Spinal cord (tissue), 10 donors: ENCODE results near the gene KCNAB1. TPM values are rescaled to one million over a fixed set of nuclear protein-coding genes. Genes with fewer than 3 reads are reported as not detected.

Experiments used
- DNase-seq, 6 donors: peaks; one replicate each; pipeline versions ENCODE4 v3.0.0 to v3.0.0-alpha.2; 2013 to 2015; ENCODE audit warnings: low spot score in 6 of 6, low read depth in 4 of 6
- H3K27ac ChIP-seq: one replicate; pipeline ENCODE4 v1.5.1; 2013; ENCODE audit warnings: low read depth, low read length, control low read depth
- H3K27me3 ChIP-seq: one replicate; pipeline ENCODE4 v1.6.1; 2013; ENCODE audit warnings: low read length; ENCODE audit not compliant: control insufficient read depth, insufficient read depth
- H3K36me3 ChIP-seq: one replicate; pipeline ENCODE4 v1.6.1; 2013; ENCODE audit warnings: low read length; ENCODE audit not compliant: control insufficient read depth, insufficient read depth
- H3K4me1 ChIP-seq: one replicate; pipeline ENCODE4 v1.6.1; 2013; ENCODE audit warnings: low read length; ENCODE audit not compliant: control insufficient read depth, insufficient read depth
- H3K4me3 ChIP-seq: one replicate; pipeline ENCODE4 v1.5.1; 2013; ENCODE audit warnings: low read depth, low read length, control low read depth
- H3K9me3 ChIP-seq: one replicate; pipeline ENCODE4 v1.6.1; 2013; ENCODE audit warnings: low read length; ENCODE audit not compliant: control insufficient read depth, insufficient read depth
- WGBS: methylation state at CpG from one replicate; pipeline ENCODE4 v1.1.5; 2013; ENCODE audit warnings: missing lambda C conversion rate; ENCODE audit not compliant: insufficient coverage; 5-methylcytosine and 5-hydroxymethylcytosine counted together
- polyA plus RNA-seq, 2 donors: library from polyadenylated mRNA; unstranded; fragments of 120-200 nt; gene quantifications; one replicate each; pipeline ENCODE4 v1.2.1, GENCODE V29; 2013; ENCODE audit not compliant: insufficient read length in 2 of 2
- total RNA-seq, 2 donors: library from RNA; depleted of rRNA in 1 of 2; stranded (reverse); fragments of 120-200 nt in 1 of 2; fragments of >200 nt in 1 of 2; gene quantifications; one replicate each; pipeline versions ENCODE4 v1.2.3 to v1.2.4, GENCODE V29; 2013 to 2014
- donor health status: healthy.

Gene KCNAB1
- total and polyA plus RNA-seq, 4 donors = 10.1 to 27.5 (median 22.6) TPM

DNA sequence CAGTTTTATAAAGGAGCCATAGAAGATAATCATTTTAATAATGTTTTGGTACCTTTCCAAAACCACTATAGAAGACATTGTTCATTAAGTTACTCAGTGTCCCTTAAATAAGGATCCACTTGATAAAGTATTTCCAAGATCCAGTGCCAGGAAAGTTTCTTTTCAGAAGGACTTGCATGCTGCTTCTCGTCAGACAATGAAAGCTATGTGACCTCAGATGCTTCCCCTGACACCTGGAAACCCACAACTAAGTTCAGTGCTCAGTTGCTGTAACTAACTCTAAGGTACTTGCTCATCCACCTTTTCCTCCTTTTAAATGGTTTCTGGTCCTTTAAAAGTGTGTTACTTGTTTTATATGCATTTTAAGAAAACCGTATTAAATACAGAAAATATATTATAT, 427.3 kb downstream of the KCNAB1 start:
- Histone ChIP-seq H3K27me3 (no peaks in the 10 kb centered on the region), H3K36me3 (peaks cover 2% of the 10 kb centered on the region), H3K9me3 (no peaks in the 10 kb centered on the region), H3K4me1 (no peaks in the 10 kb centered on the region), H3K4me3 (no peak overlapping the region), H3K27ac (no peak overlapping the region)
- WGBS = 40% methylated on average over 1 of the region's 2 CpGs
- DNase-seq = no peak

DNA sequence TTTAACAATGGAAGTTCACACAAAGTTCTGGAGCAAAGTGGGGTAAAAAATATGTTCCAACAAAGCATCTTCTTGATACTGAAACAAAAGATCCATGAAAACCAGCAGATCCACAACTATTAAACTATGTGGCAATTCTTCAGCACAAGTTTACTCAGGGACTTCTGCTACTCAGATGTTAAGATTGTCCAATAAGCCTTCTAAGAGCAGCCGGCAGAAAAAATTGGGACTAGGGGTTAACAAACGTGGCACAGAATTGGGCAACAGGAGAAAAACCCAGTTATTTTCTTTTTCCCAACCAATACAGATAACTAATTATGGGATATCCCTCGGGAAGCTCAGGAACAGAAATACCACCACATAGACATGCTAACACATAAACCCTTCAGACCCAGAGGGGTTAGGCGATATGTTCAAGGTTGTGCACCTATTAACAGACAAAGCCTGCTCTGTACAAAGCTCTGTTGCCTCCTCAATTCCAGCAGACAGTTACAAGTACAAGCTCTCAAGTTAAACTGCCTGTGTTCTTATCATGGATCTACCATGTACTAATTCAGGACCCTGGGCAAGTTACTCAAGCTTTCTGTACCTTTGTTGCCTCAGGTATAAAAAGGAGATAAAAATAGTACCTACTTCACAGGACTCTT, 427.8 kb downstream of the KCNAB1 start:
- Histone ChIP-seq H3K27ac (no peak overlapping the region), H3K9me3 (no peaks in the 10 kb centered on the region), H3K4me1 (peaks cover 2% of the 10 kb centered on the region), H3K36me3 (peaks cover 2% of the 10 kb centered on the region), H3K27me3 (no peaks in the 10 kb centered on the region), H3K4me3 (no peak overlapping the region)
- no peak for DNase-seq
- WGBS = 95% methylated on average over 4 of the region's 4 CpGs

DNA sequence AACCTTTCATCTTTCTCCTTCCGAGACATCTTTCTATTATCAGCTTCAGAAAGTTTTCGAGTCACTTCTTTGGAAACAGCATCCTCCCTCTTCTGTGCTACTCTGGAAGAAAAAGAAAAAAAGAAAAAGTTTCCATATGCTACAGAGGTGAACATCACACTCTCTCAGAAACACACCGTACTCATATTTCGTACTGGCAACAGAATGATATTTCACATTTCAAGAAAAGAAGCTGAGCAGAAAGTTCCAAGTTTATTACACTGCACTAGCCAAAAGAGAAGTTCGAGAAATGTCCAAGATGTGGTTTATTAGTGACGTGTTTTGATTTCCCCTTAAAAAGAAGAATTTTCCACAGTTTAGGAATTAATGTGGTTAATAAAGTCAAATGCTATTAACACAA, 428.5 kb downstream of the KCNAB1 start:
- H3K4me3 ChIP-seq = no peak overlapping the region
- H3K27ac ChIP-seq = no peak overlapping the region
- no peaks in the 10 kb centered on the region for H3K27me3 ChIP-seq
- no peak for DNase-seq
- H3K36me3 ChIP-seq = peaks cover 2% of the 10 kb centered on the region
- no peaks in the 10 kb centered on the region for H3K9me3 ChIP-seq
- H3K4me1 ChIP-seq = peaks cover 2% of the 10 kb centered on the region
- no CpG with 5 or more reads among the region's 6 CpGs for WGBS

DNA sequence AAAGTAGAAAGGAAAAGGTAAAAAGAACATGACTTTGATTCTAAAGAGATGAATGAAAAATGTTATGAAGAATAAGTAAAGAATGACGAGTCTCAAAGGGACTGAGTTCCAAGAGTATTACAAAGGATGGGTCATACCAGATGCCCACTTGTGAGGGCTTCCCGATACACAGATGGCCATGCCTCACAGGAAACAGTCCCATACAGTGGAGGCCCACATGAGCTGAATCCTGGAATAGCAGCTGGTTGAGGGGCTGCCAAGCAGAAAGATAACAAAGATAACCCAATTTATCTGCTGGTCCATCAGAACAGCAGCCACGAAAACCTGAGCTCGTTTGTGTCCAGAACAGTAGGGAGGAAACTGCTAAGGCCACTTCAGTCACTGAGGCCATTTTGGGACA, 430.9 kb downstream of the KCNAB1 start:
- no peaks in the 10 kb centered on the region for H3K9me3 ChIP-seq
- no peak overlapping the region for H3K4me3 ChIP-seq
- H3K36me3 ChIP-seq = peaks cover 2% of the 10 kb centered on the region
- WGBS = 78% methylated on average over 4 of the region's 4 CpGs
- DNase-seq = no peak
- H3K27ac ChIP-seq = no peak overlapping the region
- no peaks in the 10 kb centered on the region for H3K27me3 ChIP-seq
- peaks cover 5% of the 10 kb centered on the region for H3K4me1 ChIP-seq

DNA sequence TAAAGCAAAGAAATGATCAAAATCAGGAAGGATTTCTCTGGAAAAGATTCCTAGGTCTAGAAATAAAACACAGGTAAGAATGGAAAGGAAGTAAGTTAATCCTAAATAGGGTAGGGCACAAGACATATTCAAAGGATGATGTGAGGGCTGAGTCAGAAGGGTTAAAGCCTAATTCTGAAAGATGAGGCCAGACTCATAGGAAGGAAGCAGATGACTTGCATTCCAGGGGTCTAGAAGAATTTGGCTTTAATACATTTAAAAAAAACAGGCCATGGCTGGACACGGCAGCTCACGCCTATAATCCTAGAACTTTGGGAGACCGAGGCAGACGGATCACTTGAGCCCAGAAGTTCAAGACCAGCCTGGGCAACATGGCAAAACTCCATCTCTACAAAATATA, 431.4 kb downstream of the KCNAB1 start:
- H3K4me1 ChIP-seq = peaks cover 5% of the 10 kb centered on the region
- peaks cover 2% of the 10 kb centered on the region for H3K36me3 ChIP-seq
- H3K27me3 ChIP-seq = no peaks in the 10 kb centered on the region
- no peak overlapping the region for H3K4me3 ChIP-seq
- no peaks in the 10 kb centered on the region for H3K9me3 ChIP-seq
- DNase-seq = no peak
- H3K27ac ChIP-seq = no peak overlapping the region
- WGBS = 75% methylated on average over 2 of the region's 4 CpGs

DNA sequence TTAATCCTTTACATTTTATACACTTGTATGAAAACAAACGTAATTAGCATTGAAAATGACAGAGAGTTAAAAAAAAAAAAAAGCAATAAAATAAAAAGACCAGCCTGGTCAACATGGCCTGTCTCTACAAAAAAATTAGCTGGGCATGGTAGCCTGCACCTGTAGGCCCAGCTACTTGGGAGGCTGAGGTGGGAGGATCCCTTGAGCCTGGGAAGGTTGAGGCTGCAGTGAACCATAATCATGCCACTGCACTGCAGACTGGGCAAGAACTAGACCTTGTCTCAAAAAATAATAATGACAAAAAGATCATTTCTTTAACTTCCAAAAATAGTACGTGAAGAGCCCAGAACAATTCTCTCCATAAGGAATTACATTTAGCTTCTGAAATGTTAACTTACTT, 432.6 kb downstream of the KCNAB1 start:
- H3K4me3 ChIP-seq = no peak overlapping the region

DNA sequence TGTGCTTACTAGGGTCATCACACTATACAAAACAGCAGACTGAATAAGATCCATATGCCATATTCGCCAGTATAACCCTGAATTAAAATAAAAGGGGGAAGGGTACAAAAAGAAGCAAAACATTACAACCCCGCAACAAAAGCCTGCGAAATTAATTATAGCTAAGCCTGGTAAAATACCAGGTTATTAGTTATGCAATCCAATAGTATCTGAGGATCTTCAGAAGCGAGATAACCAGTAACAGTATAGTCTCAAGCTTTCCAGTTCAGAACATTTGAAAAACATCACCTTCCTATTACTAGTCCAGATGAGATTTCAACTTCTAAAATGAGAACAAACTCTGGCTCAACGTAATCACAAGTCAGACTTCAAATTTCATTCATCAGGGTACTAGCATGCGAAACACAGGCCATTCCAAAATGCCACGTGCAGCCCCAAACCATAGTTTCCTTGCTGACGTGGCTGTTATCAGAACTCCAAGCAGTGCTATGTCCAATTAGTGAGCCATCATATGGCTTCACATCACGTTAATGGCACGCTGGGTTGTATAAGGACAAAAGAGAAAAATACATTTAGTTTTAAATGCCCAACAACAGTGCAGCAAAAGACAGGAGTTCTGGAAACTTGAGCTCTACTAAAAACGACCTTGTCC, 433.5 kb downstream of the KCNAB1 start:
- no peaks in the 10 kb centered on the region for H3K9me3 ChIP-seq
- peak in 1 of 6 donors; percentile 16 for DNase-seq
- peaks cover 5% of the 10 kb centered on the region for H3K4me1 ChIP-seq
- H3K36me3 ChIP-seq = peaks cover 2% of the 10 kb centered on the region
- 27% methylated on average over 3 of the region's 11 CpGs for WGBS
- H3K27ac ChIP-seq = no peak overlapping the region
- no peaks in the 10 kb centered on the region for H3K27me3 ChIP-seq
- peak overlapping the region; percentile 95 for H3K4me3 ChIP-seq

More for the DNA sequence above, 432.6 kb downstream of the KCNAB1 start:
- Histone ChIP-seq H3K9me3 (no peaks in the 10 kb centered on the region), H3K4me1 (peaks cover 5% of the 10 kb centered on the region), H3K27ac (no peak overlapping the region), H3K27me3 (no peaks in the 10 kb centered on the region), H3K36me3 (peaks cover 2% of the 10 kb centered on the region)
- no peak for DNase-seq
- WGBS = no CpG with 5 or more reads among the region's 2 CpGs

DNA sequence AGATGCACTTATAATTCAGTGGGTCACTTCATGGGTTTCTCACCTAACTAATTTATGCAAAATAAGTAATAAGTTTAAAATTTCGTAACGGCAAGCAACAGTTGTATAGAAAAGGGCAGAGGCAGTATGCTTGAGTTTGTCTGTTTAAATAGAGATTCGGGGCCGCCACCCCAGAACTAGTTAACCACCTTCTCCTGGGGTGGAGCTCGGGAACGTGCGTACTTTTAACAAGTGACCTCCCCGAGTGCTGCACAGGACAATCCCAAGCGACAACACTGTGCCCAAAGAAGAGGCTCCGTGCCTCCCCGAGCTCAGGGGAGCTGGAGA, 434.1 kb downstream of the KCNAB1 start:
- Histone ChIP-seq H3K4me1 (peaks cover 5% of the 10 kb centered on the region), H3K36me3 (peaks cover 2% of the 10 kb centered on the region), H3K27me3 (no peaks in the 10 kb centered on the region), H3K27ac (peak overlapping the region; percentile 93), H3K9me3 (no peaks in the 10 kb centered on the region), H3K4me3 (peak overlapping the region; percentile 95)
- no peak for DNase-seq
- WGBS = 0% methylated on average over 7 of the region's 11 CpGs

DNA sequence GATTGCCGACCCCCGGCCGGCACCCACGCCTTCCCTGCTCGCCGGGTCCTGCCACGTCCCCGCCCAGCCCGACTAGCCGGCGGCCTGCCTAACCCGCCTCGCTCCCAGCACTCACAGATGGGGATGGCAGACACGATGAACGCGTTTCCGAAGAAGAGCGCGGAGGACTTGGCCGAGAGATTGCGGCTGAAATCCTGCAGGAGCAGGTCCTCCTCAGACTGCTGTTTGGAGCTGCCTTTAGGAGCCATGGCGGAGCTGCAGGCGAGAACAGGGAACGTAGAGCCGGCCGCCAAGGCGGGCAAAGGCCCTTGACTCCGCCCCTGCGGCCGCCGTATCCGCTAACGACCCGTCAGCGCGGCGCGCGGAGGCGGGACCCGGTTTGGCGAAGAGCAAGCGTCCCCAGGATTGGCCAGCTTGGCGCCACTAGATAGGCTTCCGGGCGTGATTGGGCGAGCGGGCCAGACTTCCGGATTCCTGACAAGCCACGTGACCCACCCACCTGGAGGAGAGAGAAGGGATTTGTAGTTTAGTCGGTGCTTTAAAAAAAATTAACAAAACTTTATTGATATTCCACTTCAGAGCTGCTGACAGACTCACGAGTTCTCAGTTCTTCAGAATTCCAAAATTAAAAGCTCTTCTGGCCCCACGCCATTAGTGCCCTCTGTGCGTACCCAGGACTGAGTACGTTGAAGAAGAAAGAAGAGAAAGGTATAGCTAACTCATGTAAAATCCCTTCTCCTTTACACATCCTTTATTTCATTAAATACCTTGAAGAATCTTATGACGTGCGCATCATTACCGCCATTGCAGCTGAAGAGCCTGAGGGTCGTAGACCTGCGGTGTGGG, 434.7 kb downstream of the KCNAB1 start, which contains the start of gene SSR3:
Gene SSR3, minus strand, starts transcription at position 276 of the 846 bp plus-strand sequence. Its CDS starts 28 bp downstream, at position 248.
- Histone ChIP-seq H3K27ac (peak within 1 kb of the TSS; percentile 93), H3K9me3 (no peaks in the 10 kb centered on the region), H3K27me3 (no peaks in the 10 kb centered on the region), H3K4me3 (peak within 1 kb of the TSS; percentile 95), H3K4me1 (peaks cover 5% of the 10 kb centered on the region), H3K36me3 (peaks cover 2% of the 10 kb centered on the region)
- peak; percentile 86 to 100 (median 98) for DNase-seq
- WGBS = under 1% methylated on average over 48 of the region's 60 CpGs
